Testis (tissue), 2 donors: Measurements from ENCODE around the gene RXRG.

Experiments used
- CTCF ChIP-seq, 3 experiments: fragments of 450-650 bp in 2 of 3; fragments of 200-600 bp in 1 of 3; sonication (generic) in 1 of 3; IDR thresholded peaks; one replicate each; pipeline ENCODE4 v1.5.1; 2016 to 2019; ENCODE audit warnings: antibody characterized with exemption in 3 of 3, mild to moderate bottlenecking in 2 of 3, moderate library complexity in 1 of 3
- POLR2A ChIP-seq: fragments of 450-650 bp; IDR thresholded peaks from one replicate; pipeline ENCODE4 v1.6.1; 2017; ENCODE audit warnings: antibody characterized with exemption, mild to moderate bottlenecking, moderate library complexity

DNA sequence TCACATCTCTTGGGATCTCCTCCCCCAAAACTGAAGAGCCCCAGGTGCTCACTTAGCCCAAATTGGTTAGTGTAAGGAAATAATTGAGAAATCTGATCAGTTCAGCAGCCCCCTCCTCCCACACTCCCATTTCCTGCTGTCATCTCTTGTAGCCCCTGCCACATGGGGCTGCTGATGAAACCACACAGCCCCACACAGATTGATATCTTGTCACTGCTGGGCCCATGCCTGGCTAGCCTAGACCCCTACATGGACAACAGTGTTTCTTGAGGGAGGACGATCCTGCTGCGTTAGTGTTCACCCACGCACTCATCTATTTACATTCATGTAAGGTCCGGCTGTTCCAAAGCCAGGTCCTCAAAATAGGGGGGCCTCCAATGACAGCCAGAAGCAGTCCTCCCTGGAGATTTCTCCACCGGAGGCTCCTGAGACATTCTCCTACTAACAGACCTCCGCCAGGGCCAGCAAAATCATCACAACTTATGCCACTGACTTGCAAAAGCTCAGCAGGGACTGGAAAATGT lies 23.9 kb upstream of the RXRG start:
- no peak for TF ChIP-seq CTCF (IDR thresholded peaks at IDR 0.05)
- no peak for TF ChIP-seq POLR2A
